GM12801 (cell line): ENCODE data around the gene NOS1AP.

Experiments used
- CTCF ChIP-seq: IDR thresholded peaks from one replicate; pipeline ENCODE4 v1.5.1; 2011; ENCODE audit warnings: control low read depth; ENCODE audit not compliant: insufficient read length; ENCODE audit errors: extremely low read depth

NOS1AP gene

GRCh38 chr1:162314206-162314605 is 244.7 kb downstream of the NOS1AP start:
- no peak for TF ChIP-seq CTCF

- no peak for TF ChIP-seq CTCF
These were observed 246.2 kb downstream of the NOS1AP start for GRCh38 chr1:162315673-162316072.

- TF ChIP-seq CTCF: no peak
These were observed 246.7 kb downstream of the NOS1AP start for GRCh38 chr1:162316187-162316586.

GRCh38 chr1:162317621-162318020 is 248.1 kb downstream of the NOS1AP start:
- no peak for TF ChIP-seq CTCF

- no peak for TF ChIP-seq CTCF
These were observed 250.1 kb downstream of the NOS1AP start for GRCh38 chr1:162319493-162320175.

GRCh38 chr1:162321809-162322422 is 252.4 kb downstream of the NOS1AP start:
- TF ChIP-seq CTCF: no peak

GRCh38 chr1:162323023-162323422 is 253.5 kb downstream of the NOS1AP start:
- no peak for TF ChIP-seq CTCF

GRCh38 chr1:162324396-162324795 is 254.9 kb downstream of the NOS1AP start:
- TF ChIP-seq CTCF: no peak
